Stromal cell of bone marrow (primary cell): Measurements from ENCODE around the gene SLC16A10.

ENCODE experiments used
- DNase-seq: peaks from one replicate; pipeline ENCODE4 v3.0.0-alpha.2; 2012; ENCODE audit warnings: low read depth

Gene SLC16A10

DNA sequence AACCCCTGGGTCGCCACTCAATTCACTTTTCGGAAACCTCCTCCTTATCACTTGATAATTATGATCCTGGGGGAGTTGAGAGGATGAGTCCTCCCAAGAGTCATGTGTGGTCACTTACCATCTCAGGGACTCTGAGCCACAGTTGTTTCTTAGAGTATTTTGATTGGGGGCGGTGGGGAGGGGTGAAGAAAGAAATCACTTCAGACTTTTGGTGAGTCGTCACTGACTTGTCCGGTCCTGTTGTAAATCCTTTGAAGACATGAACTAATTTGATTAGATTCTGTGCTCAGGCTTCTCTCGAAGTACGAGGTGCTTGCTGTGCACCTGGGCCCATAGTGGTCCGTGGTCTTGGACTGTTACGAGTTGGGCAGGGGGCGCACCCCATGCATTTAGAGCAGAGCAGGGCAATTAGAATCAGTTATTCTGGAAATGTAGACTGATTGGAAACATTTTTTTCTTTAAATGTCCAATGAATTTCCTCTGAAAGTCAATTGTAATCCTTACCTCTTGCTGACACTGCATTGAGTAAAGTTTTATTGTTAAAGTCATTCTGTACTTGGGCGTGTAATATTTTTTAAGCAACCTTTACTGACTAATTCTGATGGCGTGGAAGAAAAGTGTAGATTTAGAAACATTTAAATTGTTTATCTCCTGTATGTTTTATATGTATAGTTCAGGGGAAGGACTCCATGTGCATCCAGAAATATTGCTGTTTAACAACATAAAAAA lies 173.4 kb downstream of the SLC16A10 start:
- DNase-seq, result no peak

GRCh38 chr6:111263837-111264236 lies 176.5 kb downstream of the SLC16A10 start:
- peak; percentile 55 for DNase-seq

DNA sequence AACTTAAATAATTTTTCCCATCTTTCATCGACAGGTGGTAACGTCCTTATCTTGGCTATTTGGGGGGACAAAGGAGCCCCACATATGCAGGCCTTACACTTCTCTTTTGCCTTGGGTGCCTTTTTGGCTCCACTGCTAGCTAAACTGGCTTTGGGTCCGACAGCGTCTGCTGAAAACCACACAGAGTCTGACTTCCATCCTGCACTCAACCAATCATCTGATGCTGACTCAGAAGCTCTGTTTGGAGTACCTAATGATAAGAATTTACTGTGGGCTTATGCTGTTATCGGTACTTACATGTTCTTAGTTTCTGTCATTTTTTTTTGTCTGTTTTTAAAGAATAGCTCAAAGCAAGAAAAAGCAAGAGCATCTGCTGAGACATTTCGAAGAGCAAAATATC lies 178.5 kb downstream of the SLC16A10 start:
- DNase-seq, result no peak

DNA sequence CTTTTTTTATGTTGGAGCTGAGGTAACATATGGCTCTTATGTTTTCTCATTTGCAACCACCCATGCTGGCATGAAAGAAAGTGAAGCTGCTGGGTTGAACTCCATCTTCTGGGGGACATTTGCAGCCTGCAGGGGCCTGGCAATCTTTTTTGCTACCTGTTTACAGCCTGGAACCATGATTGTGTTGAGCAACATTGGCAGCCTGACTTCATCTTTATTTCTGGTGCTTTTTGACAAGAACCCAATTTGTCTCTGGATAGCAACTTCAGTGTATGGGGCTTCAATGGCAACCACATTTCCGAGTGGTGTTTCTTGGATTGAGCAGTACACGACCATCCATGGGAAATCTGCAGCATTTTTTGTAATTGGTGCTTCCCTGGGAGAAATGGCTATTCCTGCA lies 179.0 kb downstream of the SLC16A10 start:
- DNase-seq, result no peak

GRCh38 chr6:111267764-111268333 lies 180.5 kb downstream of the SLC16A10 start:
- no peak for DNase-seq

GRCh38 chr6:111269401-111269970 lies 182.2 kb downstream of the SLC16A10 start:
- no peak for DNase-seq

GRCh38 chr6:111270121-111270520 lies 182.8 kb downstream of the SLC16A10 start:
- DNase-seq, result no peak

DNA sequence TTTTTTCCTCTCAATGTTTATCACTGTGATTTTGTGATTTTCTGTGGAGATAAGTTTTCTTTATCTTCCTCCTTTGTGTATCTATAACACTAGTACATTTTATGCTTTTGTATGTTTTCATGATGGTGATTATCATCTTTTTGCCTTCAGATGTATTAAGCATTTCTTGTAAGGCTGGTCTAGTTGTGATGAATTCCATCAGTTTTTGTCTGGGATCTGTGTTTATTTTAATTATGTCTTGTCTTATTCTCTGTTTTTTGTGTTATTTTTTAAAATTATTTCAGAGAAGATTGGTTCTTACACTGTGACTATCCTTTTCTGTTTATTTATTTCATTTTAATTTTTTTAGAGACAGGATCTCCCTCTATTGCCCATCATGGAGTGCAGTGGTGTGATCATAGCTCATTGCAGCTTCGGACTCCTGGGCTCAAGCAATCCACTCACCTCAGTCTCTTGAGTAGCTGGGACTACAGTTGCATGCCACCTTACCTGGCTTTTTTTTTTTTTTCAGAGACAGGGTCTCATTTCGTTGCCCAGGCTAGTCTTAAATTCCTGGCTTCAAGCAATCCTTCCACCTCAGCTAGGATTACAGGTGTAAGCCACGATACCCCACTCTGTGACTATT lies 187.4 kb downstream of the SLC16A10 start:
- DNase-seq, result no peak

DNA sequence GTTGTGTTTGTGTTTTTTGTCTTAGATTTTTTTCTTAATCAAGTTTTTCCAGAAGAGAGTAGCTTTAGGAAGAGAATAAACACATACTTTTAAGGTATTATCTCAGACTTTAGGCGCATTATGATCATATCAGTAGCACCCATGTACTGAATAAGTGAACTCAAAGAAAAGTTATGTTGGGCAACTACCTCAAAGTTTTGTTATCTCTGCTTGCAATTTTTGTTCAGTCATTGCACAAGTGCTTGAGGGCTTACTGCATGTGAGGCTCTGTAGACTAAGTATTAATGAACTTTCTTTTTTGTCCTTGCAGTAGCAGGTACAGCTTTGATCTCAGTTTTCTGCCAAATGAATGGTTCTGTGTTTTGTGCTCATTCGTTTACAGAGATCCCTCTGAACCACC lies 189.0 kb downstream of the SLC16A10 start:
- DNase-seq, result no peak

GRCh38 chr6:111276736-111277135 lies 189.4 kb downstream of the SLC16A10 start:
- DNase-seq, result no peak

DNA sequence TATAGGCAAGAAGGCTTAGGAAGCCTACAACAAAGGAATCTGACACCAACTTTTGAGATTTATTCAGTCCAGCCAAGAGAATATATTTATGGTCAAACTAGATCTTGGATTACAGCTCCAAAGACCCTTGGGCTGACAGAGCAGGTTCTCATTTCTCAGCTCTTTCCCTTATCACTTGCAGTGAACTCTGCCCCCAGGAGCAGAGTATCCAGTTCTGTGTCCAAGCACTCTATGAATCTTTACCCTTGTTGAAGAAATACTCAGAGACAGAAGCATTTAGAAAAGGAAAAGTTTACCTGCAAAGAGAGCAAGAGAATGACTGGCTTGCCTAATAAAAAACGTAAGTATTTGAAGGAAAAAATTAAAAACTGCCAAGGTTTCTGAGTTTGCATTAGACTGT lies 190.5 kb downstream of the SLC16A10 start:
- DNase-seq, result no peak

DNA sequence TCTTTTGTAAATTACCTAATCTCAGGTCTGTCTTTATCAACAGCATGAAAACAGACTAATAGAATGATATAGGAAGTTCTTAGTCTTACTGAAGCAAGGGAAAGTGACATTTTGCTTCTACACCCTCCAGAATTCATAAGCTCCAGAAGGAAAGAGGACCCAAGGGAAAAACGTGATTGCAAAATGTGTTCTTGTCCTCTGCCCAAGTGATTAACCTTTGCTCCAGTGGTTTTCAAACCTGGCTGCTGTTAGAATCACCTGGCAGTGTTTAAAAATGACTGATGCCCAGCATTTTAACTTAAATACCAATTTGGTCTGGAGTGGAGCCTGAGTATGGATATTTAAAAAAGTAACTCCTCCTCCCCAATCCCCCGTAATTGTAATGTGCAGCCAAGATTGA lies 191.4 kb downstream of the SLC16A10 start:
- DNase-seq, result no peak

DNA sequence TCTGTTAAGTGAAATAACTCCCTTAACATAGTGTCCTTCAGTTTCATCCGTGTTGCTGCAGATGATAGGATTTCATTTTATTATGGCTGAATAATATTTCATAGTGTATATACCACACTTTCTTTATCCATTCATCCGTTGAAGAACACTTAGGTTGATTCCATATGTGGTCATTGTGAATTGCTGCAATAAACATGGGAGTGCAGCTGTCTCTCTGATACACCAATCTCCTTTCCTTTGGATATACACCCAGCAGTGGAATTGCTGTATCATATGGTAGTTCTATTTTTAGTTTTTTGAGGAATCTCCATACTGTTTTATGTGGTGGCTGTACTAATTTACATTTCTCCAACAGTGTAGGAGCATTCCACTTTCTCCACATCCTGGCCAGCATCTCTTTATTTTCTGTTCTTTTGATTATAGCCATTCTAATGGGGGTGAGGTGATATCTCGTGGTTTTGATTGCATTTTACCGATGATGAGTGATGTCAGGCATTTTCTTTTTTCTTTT lies 193.2 kb downstream of the SLC16A10 start:
- no peak for DNase-seq
